H9 (cell line): ENCODE measurements around the gene CHML. TPM values are rescaled to one million over a fixed set of nuclear protein-coding genes. Genes with fewer than 3 reads are reported as not detected.
A peak's percentile ranks its signal among the peaks of the same experiment; 100 is the strongest.

ENCODE experiments used
- DNase-seq: peaks from one replicate; pipeline ENCODE4 v3.0.0-alpha.2; 2017
- H2AFZ ChIP-seq: one replicate; pipeline ENCODE4 v1.6.1; 2013; ENCODE audit warnings: mild to moderate bottlenecking, low read length, control low read depth, moderate library complexity
- H2AK5ac ChIP-seq: 2 replicates; pipeline ENCODE4 v1.6.1; 2013; ENCODE audit warnings: low read length, control low read depth, mixed read lengths; ENCODE audit not compliant: insufficient read length
- H2BK120ac ChIP-seq: one replicate; pipeline ENCODE4 v1.6.1; 2013; ENCODE audit warnings: low read depth, mild to moderate bottlenecking, low read length, control low read depth, inconsistent platforms; ENCODE audit not compliant: poor library complexity, severe bottlenecking
- H2BK12ac ChIP-seq: 2 replicates; pipeline ENCODE4 v1.6.1; 2013; ENCODE audit warnings: low read length, control low read depth, mixed read lengths, low read depth; ENCODE audit not compliant: insufficient read length
- H2BK15ac ChIP-seq: 2 replicates; pipeline ENCODE4 v1.6.1; 2013; ENCODE audit warnings: low read depth, low read length, control low read depth
- H2BK20ac ChIP-seq: one replicate; pipeline ENCODE4 v1.6.1; 2013; ENCODE audit warnings: low read depth, mild to moderate bottlenecking, low read length, control low read depth, inconsistent platforms; ENCODE audit not compliant: poor library complexity, severe bottlenecking
- H2BK5ac ChIP-seq: 2 replicates; pipeline ENCODE4 v1.6.1; 2013; ENCODE audit warnings: low read length, control low read depth, mixed read lengths; ENCODE audit not compliant: insufficient read length
- H3K14ac ChIP-seq: 2 replicates; pipeline ENCODE4 v1.6.1; 2013; ENCODE audit warnings: low read length, control low read depth; ENCODE audit not compliant: insufficient read depth
- H3K18ac ChIP-seq: 2 replicates; pipeline ENCODE4 v1.6.1; 2013; ENCODE audit warnings: low read depth, mild to moderate bottlenecking, mixed read lengths, low read length, control low read depth; ENCODE audit not compliant: insufficient read length
- H3K23ac ChIP-seq: 2 replicates; pipeline ENCODE4 v1.6.1; 2013; ENCODE audit warnings: low read length, control low read depth, mixed read lengths, low read depth; ENCODE audit not compliant: insufficient read length
- H3K23me2 ChIP-seq: 2 replicates; pipeline ENCODE4 v1.6.1; 2013; ENCODE audit warnings: low read depth, mild to moderate bottlenecking, mixed read lengths, low read length, control low read depth; ENCODE audit not compliant: insufficient read length, poor library complexity, severe bottlenecking
- H3K27ac ChIP-seq: 2 replicates; pipeline ENCODE4 v1.5.1; 2013; ENCODE audit warnings: low read length, control low read depth, mixed read lengths, low read depth; ENCODE audit not compliant: insufficient read length
- H3K27me3 ChIP-seq: 2 replicates; pipeline ENCODE4 v1.6.1; 2013; ENCODE audit warnings: low read length, control low read depth, inconsistent platforms; ENCODE audit not compliant: insufficient read depth
- H3K4ac ChIP-seq: 2 replicates; pipeline ENCODE4 v1.6.1; 2013; ENCODE audit warnings: low read depth, mild to moderate bottlenecking, control low read depth, inconsistent platforms, low read length, moderate library complexity
- H3K4me1 ChIP-seq: 2 replicates; pipeline ENCODE4 v1.6.1; 2013; ENCODE audit warnings: low read length, control low read depth, inconsistent platforms; ENCODE audit not compliant: insufficient read depth
- H3K4me2 ChIP-seq: 2 replicates; pipeline ENCODE4 v1.6.1; 2013; ENCODE audit warnings: low read length, control low read depth, mixed read lengths; ENCODE audit not compliant: insufficient read length, insufficient read depth
- H3K56ac ChIP-seq: 2 replicates; pipeline ENCODE4 v1.6.1; 2013; ENCODE audit warnings: low read depth, mild to moderate bottlenecking, mixed read lengths, low read length, control low read depth; ENCODE audit not compliant: insufficient read length
- H3K79me1 ChIP-seq: 2 replicates; pipeline ENCODE4 v1.6.1; 2013; ENCODE audit warnings: low read depth, mild to moderate bottlenecking, moderate library complexity, low read length, control low read depth, inconsistent platforms; ENCODE audit not compliant: insufficient read depth, poor library complexity, severe bottlenecking
- H3K79me2 ChIP-seq: 2 replicates; pipeline ENCODE4 v1.6.1; 2013; ENCODE audit warnings: low read length, control low read depth, inconsistent platforms; ENCODE audit not compliant: insufficient read depth
- H3K9ac ChIP-seq: 2 replicates; pipeline ENCODE4 v1.6.1; 2013; ENCODE audit warnings: low read length, control low read depth, mixed read lengths; ENCODE audit not compliant: insufficient read length; ENCODE audit errors: extremely low read depth
- H3K9me3 ChIP-seq: one replicate; pipeline ENCODE4 v1.6.1; 2013; ENCODE audit warnings: low read depth, low read length, inconsistent platforms; ENCODE audit not compliant: control insufficient read depth
- H3T11ph ChIP-seq: one replicate; pipeline ENCODE4 v1.6.1; 2013; ENCODE audit warnings: mild to moderate bottlenecking, low read length, control low read depth, inconsistent platforms
- H4K20me1 ChIP-seq: one replicate; pipeline ENCODE4 v1.6.1; 2013; ENCODE audit not compliant: control insufficient read depth, insufficient read length, insufficient read depth
- H4K5ac ChIP-seq: 2 replicates; pipeline ENCODE4 v1.6.1; 2013; ENCODE audit warnings: low read depth, mild to moderate bottlenecking, mixed read lengths, low read length, control low read depth; ENCODE audit not compliant: insufficient read length
- H4K8ac ChIP-seq: replicated peaks from 2 replicates; pipeline ENCODE4 v1.6.1; 2013; ENCODE audit warnings: low read length, control low read depth, mixed read lengths, low read depth; ENCODE audit not compliant: insufficient read length
- H4K91ac ChIP-seq: 2 replicates; pipeline ENCODE4 v1.6.1; 2013; ENCODE audit warnings: low read depth, mild to moderate bottlenecking, moderate library complexity, mixed read lengths, low read length, control low read depth; ENCODE audit not compliant: insufficient read length
- H3K27ac Mint-ChIP-seq, 3 experiments: 2 replicates in 2 of 3; 3 replicates in 1 of 3; pipeline ENCODE4 v1.8.0; 2020 to 2021; ENCODE audit warnings: mixed read lengths in 3 of 3, mild to moderate bottlenecking in 1 of 3, moderate library complexity in 1 of 3
- H3K27me3 Mint-ChIP-seq: 2 replicates; pipeline ENCODE4 v1.8.0; 2021; ENCODE audit warnings: low read depth, mild to moderate bottlenecking, moderate library complexity, mixed read lengths
- H3K36me3 Mint-ChIP-seq, 3 experiments: 2 replicates in 2 of 3; 3 replicates in 1 of 3; pipeline ENCODE4 v1.8.0; 2020 to 2021; ENCODE audit warnings: low read depth in 3 of 3, mixed read lengths in 3 of 3; ENCODE audit not compliant: insufficient read depth in 1 of 3
- H3K4me1 Mint-ChIP-seq, 2 experiments: 2 replicates each; pipeline ENCODE4 v1.8.0; 2020; ENCODE audit warnings: mixed read lengths in 2 of 2
- H3K4me3 Mint-ChIP-seq, 2 experiments: 2 replicates in 1 of 2; 3 replicates in 1 of 2; pipeline ENCODE4 v1.8.0; 2020 to 2021; ENCODE audit warnings: mild to moderate bottlenecking in 2 of 2, mixed read lengths in 2 of 2, moderate library complexity in 1 of 2
- H3K9me3 Mint-ChIP-seq, 2 experiments: 2 replicates in 1 of 2; 3 replicates in 1 of 2; pipeline ENCODE4 v1.8.0; 2020; ENCODE audit warnings: mild to moderate bottlenecking in 2 of 2, mixed read lengths in 2 of 2, moderate library complexity in 1 of 2
- WGBS: extraction: QIAGEN DNeasy Blood & Tissue Kit; methylation state at CpG from one replicate; pipeline ENCODE4 v1.1.7; 2013; ENCODE audit warnings: missing lambda C conversion rate, low lambda C conversion rate, mixed read lengths; ENCODE audit not compliant: insufficient read length; ENCODE audit errors: extremely low coverage; 5-methylcytosine and 5-hydroxymethylcytosine counted together
- total RNA-seq: library from RNA; stranded (reverse); gene quantifications from 2 replicates; pipeline ENCODE4 v1.2.1, GENCODE V29; 2021
- TF ChIP-seq, protein P1 (sequence below): fragments of 200-600 bp; sonication (generic); conservative IDR thresholded peaks from 3 replicates; pipeline ENCODE4 v1.8.0; 2021; ENCODE audit warnings: antibody characterized with exemption, mild to moderate bottlenecking

CHML gene
- total RNA-seq, 1 experiment from 2014 or later: 45.7 TPM

DNA sequence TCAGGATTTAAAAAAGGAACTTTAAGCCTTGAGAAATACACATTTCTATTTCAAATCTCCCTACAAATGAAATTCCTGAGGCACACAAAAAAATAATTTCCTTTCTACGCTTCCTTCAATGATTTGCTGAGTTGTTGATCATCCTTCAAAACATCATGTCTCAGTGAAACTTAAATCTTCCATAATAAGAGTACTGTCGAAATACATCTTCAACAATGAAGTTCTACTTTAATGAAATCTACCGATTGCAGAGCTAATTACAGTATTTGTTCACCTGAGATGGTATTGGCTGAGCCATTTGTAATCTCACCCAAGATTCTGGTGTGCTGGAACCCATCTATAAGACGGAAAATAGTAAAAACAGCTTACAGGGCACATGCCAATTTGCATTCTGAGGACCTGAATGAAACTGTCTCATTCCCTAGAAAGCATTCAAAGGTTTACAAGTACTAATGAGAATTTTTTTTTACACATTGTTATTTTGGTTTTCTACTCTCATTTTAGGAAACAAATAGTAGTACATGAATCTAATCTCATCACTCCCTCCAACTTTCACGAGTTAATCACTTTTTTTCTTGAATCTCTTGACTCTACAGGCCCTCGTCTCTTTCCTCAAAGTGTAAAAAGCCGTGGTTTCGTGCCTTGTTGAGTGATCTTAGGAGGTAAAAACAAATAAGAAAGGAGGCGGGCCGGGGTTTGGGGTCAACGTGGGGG lies 1.1 kb downstream of the CHML start:
- Histone ChIP-seq H4K8ac (no peak overlapping the region), H3K27me3 (no peaks in the 10 kb centered on the region), H2BK20ac (no peak overlapping the region), H2BK5ac (no peak overlapping the region), H3K56ac (no peak overlapping the region), H3K4ac (no peak overlapping the region), H3K79me2 (peaks cover 20% of the 10 kb centered on the region; the same call in 1 of the 2 replicates), H3T11ph (no peak overlapping the region), H3K79me1 (no peaks in the 10 kb centered on the region), H2AK5ac (no peak overlapping the region), H3K27ac (no peak overlapping the region), H2BK15ac (no peak overlapping the region), H3K23me2 (peaks cover 3% of the 10 kb centered on the region), H4K91ac (no peak overlapping the region), H3K9me3 (no peaks in the 10 kb centered on the region), H3K18ac (peak overlapping the region; percentile 21), H3K23ac (no peak overlapping the region), H3K14ac (no peak overlapping the region), H3K4me1 (peaks cover 6% of the 10 kb centered on the region; the same call in 1 of the 2 replicates), H3K4me2 (peak overlapping the region; percentile 87), H3K9ac (peak overlapping the region; percentile 82), H2AFZ (no peak overlapping the region), H4K20me1 (no peaks in the 10 kb centered on the region), H2BK12ac (no peak overlapping the region), H2BK120ac (no peak overlapping the region), H4K5ac (no peak overlapping the region)
- no peak for DNase-seq
- peaks cover 16% of the 10 kb centered on the region for H3K27me3 Mint-ChIP-seq
- TF ChIP-seq, protein P1, sequence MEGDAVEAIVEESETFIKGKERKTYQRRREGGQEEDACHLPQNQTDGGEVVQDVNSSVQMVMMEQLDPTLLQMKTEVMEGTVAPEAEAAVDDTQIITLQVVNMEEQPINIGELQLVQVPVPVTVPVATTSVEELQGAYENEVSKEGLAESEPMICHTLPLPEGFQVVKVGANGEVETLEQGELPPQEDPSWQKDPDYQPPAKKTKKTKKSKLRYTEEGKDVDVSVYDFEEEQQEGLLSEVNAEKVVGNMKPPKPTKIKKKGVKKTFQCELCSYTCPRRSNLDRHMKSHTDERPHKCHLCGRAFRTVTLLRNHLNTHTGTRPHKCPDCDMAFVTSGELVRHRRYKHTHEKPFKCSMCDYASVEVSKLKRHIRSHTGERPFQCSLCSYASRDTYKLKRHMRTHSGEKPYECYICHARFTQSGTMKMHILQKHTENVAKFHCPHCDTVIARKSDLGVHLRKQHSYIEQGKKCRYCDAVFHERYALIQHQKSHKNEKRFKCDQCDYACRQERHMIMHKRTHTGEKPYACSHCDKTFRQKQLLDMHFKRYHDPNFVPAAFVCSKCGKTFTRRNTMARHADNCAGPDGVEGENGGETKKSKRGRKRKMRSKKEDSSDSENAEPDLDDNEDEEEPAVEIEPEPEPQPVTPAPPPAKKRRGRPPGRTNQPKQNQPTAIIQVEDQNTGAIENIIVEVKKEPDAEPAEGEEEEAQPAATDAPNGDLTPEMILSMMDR: no peak
- peaks cover 13 to 17% of the 10 kb centered on the region in 2 experiments for H3K9me3 Mint-ChIP-seq
- peak overlapping the region; percentile 86 to 89 for H3K4me3 Mint-ChIP-seq
- H3K4me1 Mint-ChIP-seq: peaks cover 21 to 23% of the 10 kb centered on the region in 2 experiments
- no CpG with 5 or more reads among the region's 11 CpGs for WGBS
- H3K27ac Mint-ChIP-seq: peak overlapping the region; percentile 2 to 56 (median 13); a peak in 4 of 7 replicates
- peaks cover 23 to 40% (median 33%) of the 10 kb centered on the region in 3 experiments for H3K36me3 Mint-ChIP-seq
